HG03064 (cell line): ENCODE measurements around the gene WDR38.

ENCODE experiments used
- ATAC-seq: cut with Tn5 transposase; IDR thresholded peaks from one replicate; pipeline ENCODE4 v1.9.1; 2021; ENCODE audit warnings: low read depth; ENCODE audit not compliant: unreplicated experiment

The WDR38 gene, protein sequence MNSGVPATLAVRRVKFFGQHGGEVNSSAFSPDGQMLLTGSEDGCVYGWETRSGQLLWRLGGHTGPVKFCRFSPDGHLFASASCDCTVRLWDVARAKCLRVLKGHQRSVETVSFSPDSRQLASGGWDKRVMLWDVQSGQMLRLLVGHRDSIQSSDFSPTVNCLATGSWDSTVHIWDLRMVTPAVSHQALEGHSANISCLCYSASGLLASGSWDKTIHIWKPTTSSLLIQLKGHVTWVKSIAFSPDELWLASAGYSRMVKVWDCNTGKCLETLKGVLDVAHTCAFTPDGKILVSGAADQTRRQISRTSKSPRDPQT

DNA sequence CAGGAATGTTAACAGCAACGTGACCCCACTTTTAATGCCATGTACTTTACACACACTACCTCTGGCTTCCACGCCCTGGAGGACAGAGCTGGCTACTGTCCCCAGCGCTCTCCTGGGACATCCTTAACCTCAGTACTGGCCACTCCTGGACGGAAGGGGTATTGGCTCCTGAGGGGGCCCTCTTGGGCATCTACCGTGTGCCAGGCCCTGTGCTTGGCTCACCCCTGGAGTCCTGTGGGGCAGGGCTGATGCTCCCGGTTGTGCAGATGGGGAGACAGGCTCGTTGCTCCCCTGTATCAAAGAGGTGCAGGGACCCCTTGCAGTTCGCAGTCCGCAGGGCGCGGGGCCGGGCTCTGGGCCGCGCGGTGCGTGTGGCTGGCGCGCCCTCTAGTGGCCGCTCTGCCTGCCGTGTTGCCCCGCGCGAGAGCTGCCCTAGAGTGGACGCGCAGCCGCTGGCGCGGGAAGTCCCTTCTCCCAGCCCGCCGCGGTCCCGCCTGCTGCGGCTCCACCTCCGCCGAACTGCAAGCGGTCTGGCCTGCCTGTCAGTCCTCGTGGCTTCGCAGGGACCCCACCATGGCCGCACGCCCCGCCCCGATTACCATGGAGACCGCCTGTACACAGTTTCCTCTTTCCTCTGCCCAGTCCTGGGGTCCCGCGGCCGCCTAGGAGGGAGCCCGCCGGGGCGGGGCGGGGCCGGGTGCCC lies at the start of gene WDR38:
TSS of gene WDR38 (plus strand) at position 632 of the 703 bp plus-strand sequence. CDS start 72 bp downstream, outside the sequence.
- no peak for ATAC-seq

DNA sequence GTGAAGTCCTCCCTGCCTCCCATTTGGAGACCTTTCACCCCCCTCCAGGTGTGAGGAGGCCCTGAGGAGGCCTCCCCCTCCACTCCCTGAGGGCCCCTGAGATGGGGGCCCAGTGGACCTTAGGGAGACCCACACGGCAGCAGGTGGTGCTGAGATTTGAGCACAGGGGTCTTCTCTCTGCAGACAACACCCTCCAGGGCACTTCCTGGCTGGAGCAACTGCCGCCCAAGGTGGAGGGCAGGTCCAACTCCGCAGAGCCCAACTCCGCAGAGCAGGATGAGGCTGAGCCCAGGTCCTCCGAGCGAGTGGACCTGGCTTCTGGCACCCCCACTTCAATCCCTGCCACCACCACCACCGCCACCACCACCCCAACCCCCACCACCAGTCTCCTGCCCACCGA lies 49.3 kb upstream of the WDR38 start:
- ATAC-seq = no peak

DNA sequence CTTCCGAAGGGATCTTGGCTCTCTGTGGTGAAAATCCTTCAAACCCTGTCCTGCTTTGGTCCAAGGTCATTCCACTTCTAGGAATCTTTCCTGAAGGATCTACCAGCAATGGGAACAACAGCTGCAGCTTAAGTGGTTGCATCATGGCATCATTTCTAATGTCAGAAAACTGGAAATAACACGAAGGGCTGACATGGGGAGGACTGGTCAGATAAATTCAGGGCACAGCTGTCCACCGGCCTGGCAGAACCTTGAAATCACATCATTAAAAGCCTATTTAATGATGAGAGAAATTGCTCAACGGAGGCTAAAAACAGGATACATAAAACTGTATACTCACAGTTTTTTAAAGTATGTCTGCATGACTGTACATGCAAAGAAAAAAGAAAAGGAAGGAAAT lies 48.1 kb upstream of the WDR38 start:
- ATAC-seq = no peak

DNA sequence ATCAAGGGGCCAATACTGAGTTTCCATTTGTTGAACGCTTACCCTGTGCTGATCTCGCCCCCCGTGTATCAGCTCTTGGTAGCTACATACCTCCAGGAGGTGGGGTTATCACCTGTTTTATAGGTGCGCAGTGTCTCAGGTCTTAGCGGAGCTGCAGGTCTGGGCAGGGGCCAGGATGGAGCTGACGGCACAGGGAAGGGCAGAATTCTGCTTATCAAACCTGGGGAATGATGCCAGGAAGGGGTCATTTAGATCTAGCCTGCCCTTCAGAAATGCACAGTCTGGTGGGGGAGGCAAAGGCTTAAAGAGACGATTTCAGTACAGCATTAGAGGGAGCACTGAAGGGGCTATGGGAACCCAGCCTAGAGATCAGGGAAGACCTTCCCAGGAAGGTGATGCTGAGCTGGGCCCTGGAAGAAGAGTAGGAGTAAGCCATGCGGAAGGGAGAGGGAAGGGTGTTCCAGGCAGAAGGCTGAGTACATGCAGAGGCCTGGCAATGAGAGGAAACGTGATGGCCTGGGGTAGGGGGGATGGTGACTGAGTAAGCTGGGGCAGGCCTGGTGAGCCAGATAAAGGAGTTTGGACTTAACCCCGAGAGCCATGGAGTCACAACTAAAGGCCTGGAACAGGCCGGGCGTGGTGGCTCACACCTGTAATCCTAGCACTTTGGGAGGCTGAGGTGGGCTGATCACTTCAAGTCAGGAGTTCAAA lies 44.9 kb upstream of the WDR38 start:
- no peak for ATAC-seq

DNA sequence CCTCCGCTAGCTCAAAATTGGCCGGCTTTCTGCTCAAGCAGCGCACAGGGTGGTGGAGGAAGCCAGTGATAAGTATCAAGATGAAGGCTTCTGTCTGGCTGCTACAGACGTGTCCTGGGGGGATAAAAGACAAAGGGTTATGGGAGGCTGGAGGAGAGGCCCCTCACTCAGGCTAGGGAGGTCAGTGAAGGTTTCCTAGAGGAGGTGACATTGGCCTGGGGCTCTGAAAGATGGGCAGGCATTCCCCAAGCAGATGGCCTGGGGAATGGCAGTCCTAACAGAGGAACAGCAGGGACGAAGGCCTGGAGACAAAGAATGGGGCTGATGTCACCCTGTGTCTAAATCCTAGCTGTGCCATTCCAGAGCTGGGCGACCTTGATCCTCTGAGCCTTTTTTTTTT lies 44.0 kb upstream of the WDR38 start:
- ATAC-seq = no peak

DNA sequence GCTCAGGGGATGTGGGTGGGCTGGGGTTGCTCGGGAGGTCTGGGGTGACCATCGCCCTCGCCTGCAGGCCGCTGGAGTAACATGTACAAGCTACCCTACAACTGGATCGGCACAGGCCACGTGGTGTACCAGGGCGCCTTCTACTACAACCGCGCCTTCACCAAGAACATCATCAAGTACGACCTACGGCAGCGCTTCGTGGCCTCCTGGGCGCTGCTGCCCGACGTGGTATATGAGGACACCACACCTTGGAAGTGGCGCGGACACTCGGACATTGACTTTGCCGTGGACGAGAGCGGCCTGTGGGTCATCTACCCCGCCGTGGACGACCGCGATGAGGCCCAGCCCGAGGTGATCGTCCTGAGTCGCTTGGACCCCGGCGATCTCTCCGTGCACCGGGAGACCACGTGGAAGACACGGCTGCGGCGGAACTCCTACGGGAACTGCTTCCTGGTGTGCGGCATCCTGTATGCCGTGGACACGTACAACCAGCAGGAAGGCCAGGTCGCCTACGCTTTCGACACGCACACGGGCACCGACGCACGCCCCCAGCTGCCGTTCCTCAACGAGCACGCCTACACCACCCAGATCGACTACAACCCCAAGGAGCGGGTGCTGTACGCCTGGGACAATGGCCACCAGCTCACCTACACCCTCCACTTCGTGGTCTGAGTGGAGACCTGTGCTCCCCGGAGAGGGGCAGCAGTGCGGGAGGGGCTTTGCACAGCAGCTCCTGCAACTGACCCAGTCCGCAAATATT lies 43.3 kb upstream of the WDR38 start:
- no peak for ATAC-seq

DNA sequence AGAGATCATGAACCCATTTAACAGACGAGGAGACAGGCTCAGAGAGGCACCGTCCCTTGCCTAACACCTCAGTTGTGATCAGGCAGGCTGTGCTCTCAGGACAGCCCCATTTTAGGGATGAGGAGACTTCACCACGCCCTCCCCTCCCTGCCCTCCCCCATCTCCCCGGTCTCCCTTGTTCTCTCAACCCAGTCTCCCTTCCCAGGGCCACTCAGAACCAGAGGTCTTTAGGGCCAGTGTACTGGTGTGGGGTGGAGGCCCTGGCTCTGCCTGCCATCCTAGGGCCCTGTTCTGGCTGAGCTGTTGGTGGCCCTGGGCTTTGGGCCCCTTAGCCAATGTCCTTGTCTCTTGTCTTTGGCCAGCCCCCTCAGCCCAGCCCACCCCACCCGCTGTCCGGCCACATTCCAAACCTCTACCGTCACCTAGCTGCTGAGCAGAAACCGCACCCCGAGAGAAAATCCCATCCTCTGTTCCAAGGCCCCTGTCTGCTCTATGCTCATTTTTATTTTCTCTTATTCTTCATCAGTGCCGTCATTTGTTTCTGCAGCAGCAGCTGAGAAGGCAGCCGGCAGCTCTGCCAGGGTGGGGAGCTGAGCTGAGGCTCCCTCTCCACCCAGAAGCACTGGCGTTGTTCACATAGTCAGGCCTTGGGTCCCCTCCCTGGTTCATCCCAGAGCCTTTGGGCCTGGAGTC lies 42.5 kb upstream of the WDR38 start:
- ATAC-seq = no peak

DNA sequence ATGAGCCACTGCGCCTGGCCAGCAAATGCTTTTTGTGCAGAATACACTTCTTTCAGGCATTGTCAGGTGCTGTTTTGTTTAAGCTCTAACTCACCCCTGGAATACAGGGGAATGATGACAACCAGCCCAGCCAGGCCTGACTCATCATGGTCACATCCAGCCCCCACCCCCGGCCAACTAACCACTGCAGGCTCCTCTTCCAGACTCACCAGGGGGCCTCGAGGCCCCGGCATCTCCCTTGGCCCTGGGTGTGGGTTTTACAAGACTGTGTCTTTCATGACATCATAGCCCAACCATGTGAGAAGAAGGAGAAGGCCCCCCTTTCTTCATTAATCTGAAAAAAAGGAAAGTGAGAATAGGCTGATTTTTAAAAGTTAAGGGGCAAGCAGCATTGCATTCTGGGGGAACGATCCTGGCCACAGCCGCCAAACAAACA lies 40.8 kb upstream of the WDR38 start:
- ATAC-seq = no peak

DNA sequence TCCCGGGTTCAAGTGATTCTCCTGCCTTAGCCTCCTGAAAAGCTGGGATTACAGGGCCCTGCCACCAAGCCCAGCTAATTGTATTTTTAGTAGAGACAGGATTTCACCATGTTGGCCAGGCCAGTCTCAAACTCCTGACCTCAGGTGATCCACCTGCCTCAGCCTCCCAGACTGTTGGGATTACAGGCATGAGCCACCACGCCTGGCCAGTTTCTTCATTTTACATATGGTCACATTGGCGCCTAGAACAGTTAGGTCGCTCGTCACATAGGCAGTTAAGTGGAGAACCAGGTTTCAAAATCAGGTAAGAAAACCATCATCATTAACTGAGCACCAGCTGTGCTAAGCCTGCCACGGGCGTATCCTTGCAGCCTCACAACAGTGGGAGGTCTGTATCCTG lies 40.2 kb upstream of the WDR38 start:
- ATAC-seq = no peak

DNA sequence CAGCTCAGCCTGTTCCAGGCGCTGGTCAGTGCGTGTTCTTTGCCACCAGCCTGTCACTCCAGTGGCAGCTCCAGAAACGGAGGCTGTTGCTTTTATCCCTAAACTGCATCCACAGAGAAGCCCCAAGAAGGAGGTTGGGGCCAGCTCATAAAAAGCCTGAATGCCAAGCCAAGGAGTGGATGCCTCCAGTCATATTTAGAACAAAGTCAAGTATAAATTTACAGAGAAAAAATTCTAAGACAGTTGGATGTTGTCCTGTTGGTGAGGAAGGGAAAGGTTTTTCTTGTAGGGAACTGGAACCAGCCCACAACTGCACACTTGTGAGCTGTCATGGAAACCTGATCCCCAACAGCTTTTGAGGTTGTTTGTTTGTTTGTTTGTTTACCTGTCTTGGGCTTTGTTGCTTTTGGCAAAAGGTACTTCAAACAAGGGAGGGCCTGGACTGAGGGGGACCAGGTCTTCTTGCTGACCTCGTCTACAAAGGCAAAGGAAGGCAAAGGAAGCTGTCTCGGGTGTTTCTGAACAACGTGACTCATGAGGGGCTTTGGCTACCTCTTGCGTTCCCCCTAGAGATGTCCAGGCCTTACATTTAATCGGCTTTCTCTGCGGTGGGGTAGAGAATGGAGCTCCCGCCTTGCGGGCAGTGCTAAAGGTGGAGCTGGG lies 39.6 kb upstream of the WDR38 start:
- no peak for ATAC-seq

DNA sequence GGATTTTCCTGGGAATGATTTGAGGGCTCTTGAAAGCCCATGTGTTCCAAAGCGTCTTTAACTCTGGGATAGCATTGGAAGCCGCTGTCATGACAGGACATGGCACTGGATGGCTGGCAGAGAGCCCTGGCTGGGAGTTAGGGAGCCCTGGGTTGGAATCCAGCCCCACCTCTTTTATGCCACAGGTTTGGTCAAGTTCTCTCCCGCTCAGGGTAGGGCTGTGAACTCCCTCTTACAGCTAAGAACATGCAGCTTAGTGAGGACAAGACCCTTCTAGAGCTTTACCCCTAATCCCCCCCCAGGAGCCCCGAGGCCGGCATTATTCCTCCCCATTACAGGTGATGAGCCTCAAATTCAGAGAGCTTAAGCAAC lies 39.1 kb upstream of the WDR38 start:
- no peak for ATAC-seq

DNA sequence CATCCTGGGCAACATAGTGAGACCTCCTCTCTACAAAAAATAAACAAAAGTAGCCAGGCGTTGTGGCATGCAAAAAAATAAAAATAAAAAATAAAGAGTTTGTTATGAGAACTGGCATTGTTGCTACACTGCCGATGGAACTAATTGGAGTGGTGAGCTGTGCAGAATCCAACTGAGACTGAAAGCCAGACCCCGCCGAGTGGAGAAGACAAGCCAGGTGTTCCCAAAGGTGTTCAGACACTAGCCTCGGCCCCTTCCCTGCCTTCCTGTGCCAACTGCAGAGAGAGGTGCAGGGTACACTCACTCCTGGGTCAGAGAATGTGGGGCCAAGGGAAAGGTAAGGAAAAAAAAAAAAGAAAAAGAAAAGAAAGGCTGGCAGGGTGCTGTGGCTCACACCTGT lies 37.7 kb upstream of the WDR38 start:
- ATAC-seq = no peak

DNA sequence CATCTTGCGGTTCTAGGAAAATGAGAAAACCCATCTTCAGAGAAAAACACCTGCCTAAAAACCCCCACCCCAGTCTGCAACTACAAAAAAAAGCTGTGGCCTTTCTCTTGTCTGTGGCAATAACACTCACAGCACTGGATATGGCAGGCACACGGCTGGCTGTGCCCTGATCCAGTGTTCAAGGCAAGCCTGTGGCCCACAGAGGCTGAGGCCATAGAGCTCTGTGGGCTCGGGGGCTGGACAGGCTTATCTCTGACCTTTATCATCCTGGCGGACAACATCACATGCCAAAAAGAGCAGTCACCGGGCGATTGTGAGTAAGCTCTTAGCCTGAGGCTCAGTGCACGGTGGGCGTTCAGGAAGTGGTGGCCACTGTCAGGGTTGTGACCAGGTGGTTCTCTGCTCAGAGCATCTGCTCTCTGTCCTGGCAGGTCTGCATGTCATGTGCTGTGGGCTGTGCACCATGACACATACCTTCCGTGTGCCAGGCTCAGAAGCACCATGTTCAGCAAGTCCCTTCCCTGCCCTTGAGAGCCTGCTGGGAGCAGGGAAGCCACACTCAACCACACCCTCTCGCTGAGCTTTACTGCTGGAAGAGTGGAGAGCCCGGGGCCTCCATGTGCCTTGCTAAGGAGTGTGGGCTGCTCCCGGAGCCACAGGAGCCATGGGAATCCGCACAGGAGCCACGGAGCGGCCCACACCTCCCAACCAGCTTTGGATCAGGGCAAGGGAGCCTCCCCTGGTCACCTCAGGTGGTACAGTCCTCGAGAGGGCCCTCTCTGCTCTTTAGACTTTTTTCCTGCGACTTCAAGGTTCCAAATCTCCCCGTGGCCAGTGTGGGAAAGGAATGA lies 34.6 kb upstream of the WDR38 start:
- no peak for ATAC-seq

DNA sequence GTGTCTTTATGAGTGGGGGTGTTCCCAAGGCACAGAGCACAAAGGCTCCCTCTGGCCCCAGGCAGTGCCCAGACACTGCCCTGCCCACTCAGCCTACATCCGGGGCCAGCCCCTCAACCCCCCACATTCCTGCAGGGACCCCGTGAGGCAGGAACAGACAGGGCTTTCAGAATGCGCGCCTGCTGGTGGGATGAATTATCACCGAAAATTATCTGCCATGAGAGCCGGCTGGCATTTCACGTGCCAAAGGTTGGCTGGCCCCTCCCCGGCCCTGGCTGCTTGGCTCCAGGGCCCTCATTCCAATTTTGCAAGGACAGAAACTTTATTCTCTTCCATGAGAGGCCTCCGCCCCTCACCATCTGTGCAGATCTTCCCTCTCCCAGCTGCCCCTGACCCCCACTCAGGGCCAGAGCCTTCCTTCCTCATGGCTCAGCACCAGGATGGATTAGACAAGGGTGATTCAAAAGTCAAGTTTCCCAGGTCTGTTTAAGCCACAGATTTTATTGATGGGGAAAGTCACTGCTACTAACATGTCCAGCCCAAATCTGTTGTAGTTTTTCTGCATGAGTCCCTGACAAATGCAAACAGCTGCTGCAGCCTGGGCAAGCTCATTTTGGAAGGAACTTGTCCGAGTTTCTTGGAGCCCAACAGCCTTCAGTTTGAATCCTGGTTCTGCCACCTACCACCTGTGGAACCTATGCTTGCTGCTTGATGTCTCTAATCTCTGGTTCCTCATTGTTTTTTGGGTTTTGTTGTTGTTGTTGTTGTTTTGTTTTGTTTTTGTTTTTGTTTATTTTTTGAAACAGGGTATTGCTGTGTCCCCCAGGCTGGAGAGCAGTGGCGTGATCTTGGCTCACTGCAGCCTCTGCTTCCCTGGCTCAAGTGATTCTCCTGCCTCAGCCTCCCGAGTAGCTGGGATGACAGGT lies 32.3 kb upstream of the WDR38 start:
- no peak for ATAC-seq

DNA sequence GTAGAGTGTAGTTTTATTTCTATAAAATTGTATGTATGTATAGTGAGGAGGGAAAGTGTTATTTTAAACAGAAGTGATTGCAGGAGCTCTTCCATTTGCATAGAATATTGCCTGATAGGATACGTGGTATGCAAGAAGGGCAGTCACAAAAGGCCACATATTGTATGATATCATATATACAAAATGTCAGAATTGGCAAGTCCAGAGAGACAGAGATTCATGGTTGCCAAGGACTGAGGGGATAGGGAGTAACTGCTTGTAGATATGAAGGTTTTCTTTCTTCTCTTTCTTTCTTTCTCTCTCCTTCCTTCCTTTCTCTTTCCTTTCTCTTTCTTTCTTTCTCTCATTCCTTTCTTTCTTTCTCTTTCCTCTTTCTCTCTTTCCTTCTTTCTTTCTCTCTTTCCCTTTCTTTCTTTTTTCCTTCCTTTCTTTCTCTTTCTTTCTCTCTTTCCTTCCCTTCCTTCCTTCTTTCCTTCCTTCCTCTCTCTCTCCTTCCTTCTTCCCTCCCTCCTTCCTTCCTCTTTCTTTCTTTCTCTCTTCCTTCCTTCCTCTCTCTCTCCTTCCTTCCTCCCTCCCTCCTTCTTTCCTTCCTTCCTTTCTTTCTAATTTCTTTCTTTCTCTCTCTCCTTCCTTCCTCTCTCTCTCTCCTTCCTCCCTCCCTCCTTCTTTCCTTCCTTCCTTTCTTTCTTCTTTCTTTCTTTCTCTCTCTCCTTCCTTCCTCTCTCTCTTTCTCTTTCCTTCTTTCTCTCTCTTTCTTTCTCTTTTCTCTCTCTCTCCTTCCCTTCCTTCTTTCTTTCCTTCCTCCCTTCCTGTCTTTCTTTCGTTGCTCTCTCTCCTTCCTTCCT lies 24.5 kb upstream of the WDR38 start:
- no peak for ATAC-seq

DNA sequence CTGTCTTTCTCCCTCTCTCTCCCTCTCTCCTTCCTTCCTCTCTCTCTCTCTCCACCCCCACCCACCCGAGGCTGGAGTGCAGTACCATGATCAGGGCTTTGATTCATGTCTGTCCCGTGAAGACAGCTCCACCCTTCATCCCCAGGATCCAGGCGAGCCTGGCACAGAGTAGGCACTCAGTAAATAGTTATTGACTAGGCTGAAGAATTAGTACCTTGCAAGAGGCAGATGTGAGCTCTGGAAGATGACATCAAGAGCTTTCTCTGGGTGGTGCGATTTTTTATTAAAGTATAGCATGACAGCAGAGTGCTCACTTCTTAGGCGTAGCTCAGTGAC lies 24.0 kb upstream of the WDR38 start:
- ATAC-seq = no peak

DNA sequence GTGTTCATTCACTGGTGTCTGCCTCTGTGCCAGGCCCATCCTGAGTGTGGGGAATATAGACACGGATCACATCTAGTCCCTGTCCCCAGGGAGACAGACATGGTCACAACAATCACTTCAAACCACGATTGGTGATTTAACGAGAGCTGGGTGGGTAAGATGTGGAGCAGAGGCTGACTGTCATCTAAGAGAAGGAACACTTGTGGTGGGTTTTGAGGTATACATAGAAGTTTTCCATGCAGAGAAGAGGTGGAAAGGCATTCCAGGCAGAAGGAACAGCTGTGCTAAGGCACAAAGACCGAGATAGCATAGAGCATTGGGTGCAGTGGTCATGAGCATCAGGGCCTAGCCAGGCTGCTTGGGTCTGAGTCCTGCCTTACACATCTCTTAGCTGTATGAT lies 22.7 kb upstream of the WDR38 start:
- no peak for ATAC-seq
